MG63 (cell line): ENCODE results near the gene RPAP2. TPM values are rescaled to one million over a fixed set of nuclear protein-coding genes. Genes with fewer than 3 reads are reported as not detected.
"Not testable (repeated sequence)": the region's sequence is repeated elsewhere in the genome, so short reads cannot be mapped to it uniquely, and the experiment has no call there.

Experiments
- DNase-seq: peaks from one replicate; pipeline ENCODE4 v3.0.0-alpha.2; 2020
- H3K27me3 ChIP-seq: fragments of 250-450 bp; sonication (Bioruptor Pico); 2 replicates; pipeline ENCODE4 v1.5.1; 2020; ENCODE audit warnings: mild to moderate bottlenecking, moderate library complexity
- H3K36me3 ChIP-seq: fragments of 250-450 bp; sonication (Bioruptor Pico); 2 replicates; pipeline ENCODE4 v1.5.1; 2020; ENCODE audit warnings: mild to moderate bottlenecking, moderate library complexity
- H3K4me3 ChIP-seq: fragments of 250-450 bp; sonication (Bioruptor Pico); 2 replicates; pipeline ENCODE4 v1.5.1; 2020; ENCODE audit warnings: mild to moderate bottlenecking, moderate library complexity
- H3K9me3 ChIP-seq: fragments of 250-450 bp; sonication (Bioruptor Pico); 2 replicates; pipeline ENCODE4 v1.5.1; 2020; ENCODE audit warnings: mild to moderate bottlenecking, moderate library complexity
- total RNA-seq: library from RNA; depleted of rRNA; stranded (reverse); fragments of >200 nt; shearing (Covaris generic); gene quantifications from 2 replicates; pipeline ENCODE4 v1.2.3, GENCODE V29; 2014; ENCODE audit warnings: low replicate concordance; rRNA removed

The RPAP2 gene
- 14.8 and 60.3 TPM in 2 replicates for total RNA-seq

DNA sequence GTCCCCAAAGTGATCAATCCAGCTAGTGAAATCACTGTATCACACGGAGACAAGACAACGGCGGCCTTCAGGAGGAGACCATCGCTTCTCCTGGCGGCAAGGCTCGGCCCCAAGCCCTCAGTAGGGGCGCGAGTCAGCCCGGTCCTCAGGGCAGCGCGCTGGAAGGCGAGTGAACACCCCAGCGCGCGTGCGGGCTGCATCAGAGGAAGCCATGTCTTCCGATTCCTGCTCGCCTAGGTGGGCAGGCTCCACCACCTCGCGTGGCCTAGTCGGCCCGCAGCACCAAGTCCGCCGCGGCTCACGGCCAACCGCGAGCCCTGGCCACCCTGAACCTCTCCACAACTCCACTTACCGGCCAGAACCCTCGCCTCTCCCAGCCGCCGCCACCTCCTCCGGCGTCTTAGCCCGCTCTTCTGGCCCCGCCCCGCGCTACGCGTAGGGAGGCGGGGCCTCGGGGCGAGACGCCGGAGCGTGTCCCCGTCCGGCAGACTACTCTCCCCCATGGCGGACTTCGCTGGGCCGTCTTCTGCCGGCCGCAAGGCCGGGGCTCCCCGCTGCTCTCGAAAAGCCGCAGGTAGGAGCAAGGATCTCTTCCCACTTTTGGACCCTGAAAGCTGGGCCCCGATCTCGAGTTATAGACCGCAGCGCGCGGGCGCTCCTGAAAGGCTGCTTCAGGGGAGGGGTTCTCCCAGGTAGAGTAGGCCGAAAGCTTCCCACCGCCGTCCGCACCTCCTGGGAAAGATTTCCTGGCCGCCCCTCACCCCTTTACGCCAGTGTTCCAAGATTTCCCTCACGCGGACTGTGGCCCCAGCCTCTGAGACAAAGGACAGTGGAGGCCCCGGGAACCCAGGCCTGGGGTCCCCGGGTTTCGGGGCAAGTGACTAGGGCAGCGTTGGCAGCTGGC, at the start of gene RPAP2, which contains the start of gene GLMN:
RPAP2 (plus strand) TSS at position 487 of the 904 bp plus-strand sequence; CDS start at position 502, 15 bp downstream.
GLMN (minus strand) TSS at position 415 of the 904 bp plus-strand sequence. CDS start 988 bp downstream, outside the sequence.
- Histone ChIP-seq H3K36me3 (peaks cover 24% of the 10 kb centered on the region), H3K9me3 (no peaks in the 10 kb centered on the region)
- DNase-seq: peak; percentile 85

DNA sequence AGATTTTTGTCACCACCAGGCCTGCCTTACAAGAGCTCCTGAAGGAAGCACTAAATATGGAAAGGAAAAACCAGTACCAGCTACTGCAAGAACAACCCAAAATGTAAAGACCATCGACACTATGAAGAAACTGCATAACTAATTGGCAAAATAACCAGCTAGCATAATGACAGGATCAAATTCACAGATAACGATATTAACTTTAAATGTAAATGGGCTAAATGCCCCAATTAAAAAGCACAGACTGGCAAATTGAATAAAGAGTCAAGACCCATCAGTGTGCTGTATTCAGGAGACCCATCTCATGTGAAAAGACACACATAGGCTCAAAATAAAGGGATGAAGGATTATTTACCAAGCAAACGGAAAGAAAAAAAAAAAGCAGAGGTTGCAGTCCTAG, 44.1 kb upstream of the RPAP2 start:
- not testable (repeated sequence) for H3K4me3 ChIP-seq, H3K27me3 ChIP-seq, DNase-seq, H3K9me3 ChIP-seq
- H3K36me3 ChIP-seq: peaks cover 29% of the 10 kb centered on the region

More for the DNA sequence above, at the start of gene RPAP2, which contains the start of gene GLMN:
- H3K4me3 ChIP-seq: peak within 1 kb of the TSS; percentile 83
- no peaks in the 10 kb centered on the region for H3K27me3 ChIP-seq

DNA sequence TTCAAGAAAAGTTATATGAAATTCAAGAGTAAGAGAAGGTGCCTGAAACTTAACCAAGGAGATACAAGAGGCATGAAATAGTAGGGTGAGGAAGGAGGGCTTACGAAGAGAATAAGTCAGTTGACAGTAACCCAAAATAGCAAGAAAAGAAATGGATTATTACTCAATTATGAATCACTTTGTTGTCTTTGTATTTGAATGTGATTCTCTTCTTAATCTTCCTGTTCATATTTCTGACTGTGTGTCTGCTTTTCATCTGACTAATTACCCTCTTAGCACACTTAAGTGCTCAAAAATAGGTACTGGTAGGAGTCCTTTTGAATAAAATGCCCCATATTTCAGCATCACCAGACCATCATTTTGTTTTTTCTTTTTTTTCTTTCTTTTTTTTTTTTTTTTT, 39.5 kb upstream of the RPAP2 start:
- Histone ChIP-seq H3K4me3 (no peak overlapping the region), H3K9me3 (peaks cover 7% of the 10 kb centered on the region), H3K27me3 (no peaks in the 10 kb centered on the region), H3K36me3 (peaks cover 36% of the 10 kb centered on the region)
- DNase-seq: no peak

DNA sequence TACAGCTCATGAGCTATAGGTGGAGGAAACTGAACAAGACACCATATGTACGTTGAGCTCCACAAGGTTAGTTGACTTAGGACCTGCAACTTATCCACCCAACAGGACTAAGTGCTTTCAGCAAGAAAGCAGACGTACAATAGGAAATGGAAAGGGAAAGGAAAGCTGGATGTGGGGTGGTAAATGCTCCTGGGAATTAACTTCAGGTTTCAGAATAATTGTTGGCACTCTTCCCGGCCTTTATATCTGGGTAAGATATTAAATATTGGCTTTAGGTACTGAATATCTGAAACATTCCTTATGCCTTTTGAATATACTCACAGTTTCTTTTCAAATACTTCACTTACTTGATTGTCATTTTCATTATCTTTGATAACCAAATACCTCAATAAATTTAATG, 36.3 kb upstream of the RPAP2 start:
- Histone ChIP-seq H3K27me3 (no peaks in the 10 kb centered on the region), H3K36me3 (peaks cover 33% of the 10 kb centered on the region), H3K4me3 (no peak overlapping the region), H3K9me3 (no peaks in the 10 kb centered on the region; the same call in 1 of the 2 replicates)
- DNase-seq: no peak

DNA sequence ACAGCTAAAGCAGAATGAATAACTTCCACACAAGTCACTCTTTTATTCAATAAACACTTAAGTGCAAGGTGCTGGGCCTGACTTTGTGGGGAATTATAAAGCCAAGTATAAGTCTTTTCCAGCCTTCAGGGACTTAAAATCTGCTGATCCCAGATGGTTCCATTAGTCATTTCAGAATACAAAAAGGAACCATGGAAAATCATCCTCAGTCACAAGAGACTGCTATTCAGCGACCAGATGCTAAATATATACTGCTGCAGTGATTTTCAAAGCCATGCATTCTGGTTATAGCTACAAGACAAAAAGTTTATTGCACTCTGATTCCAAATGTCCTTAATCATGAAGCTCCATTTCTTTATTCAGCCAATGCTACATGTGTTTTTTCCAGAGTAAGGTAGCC, 25.8 kb upstream of the RPAP2 start:
- peaks cover 2% of the 10 kb centered on the region; the same call in 1 of the 2 replicates for H3K9me3 ChIP-seq
- H3K36me3 ChIP-seq: peaks cover 39% of the 10 kb centered on the region
- no peak for DNase-seq
- H3K27me3 ChIP-seq: no peaks in the 10 kb centered on the region
- no peak overlapping the region for H3K4me3 ChIP-seq

DNA sequence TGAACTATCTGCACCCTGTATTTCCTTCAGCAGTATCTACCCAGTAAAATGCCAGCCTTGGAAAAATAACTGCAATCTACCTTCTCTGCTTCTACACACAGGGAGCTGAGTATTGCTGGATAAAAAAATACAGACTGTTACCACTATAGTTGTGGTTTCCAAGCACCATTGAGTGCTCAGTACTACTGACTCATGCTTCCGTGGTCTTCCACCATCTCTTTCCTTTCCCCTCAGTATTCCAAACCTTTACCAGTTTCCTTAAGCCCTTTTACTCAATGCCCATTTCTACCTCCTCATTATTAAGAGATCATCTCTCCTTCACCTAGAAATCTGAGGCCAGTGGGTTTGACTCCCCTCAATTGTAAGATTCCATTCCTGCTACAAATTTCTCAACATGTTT, 23.9 kb upstream of the RPAP2 start:
- no peaks in the 10 kb centered on the region for H3K27me3 ChIP-seq
- H3K4me3 ChIP-seq: no peak overlapping the region
- no peak for DNase-seq

DNA sequence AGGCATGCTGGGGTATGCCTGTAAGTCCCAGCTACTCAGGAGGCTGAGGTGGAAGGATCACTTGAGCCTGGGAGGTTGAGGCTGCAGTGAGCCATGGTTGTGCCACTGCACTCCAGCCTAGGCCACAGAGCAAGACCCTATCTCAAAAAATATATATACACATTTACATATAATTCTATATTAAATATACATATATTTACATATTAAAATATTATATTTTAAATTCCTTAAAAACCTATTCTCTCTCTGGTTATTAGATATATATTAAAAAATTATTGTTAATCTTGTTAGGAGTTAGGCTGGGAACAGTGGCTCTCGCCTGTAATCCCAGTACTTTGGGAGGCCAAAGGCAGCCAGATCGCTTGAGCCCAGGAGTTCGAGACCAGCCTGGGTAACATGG, 22.8 kb upstream of the RPAP2 start:
- no peak for DNase-seq
- Histone ChIP-seq H3K36me3 (peaks cover 33% of the 10 kb centered on the region), H3K9me3 (peaks cover 2% of the 10 kb centered on the region; the same call in 1 of the 2 replicates), H3K27me3 (no peaks in the 10 kb centered on the region), H3K4me3 (no peak overlapping the region)

More for the DNA sequence above, 23.9 kb upstream of the RPAP2 start:
- Histone ChIP-seq H3K36me3 (peaks cover 33% of the 10 kb centered on the region), H3K9me3 (peaks cover 2% of the 10 kb centered on the region; the same call in 1 of the 2 replicates)

DNA sequence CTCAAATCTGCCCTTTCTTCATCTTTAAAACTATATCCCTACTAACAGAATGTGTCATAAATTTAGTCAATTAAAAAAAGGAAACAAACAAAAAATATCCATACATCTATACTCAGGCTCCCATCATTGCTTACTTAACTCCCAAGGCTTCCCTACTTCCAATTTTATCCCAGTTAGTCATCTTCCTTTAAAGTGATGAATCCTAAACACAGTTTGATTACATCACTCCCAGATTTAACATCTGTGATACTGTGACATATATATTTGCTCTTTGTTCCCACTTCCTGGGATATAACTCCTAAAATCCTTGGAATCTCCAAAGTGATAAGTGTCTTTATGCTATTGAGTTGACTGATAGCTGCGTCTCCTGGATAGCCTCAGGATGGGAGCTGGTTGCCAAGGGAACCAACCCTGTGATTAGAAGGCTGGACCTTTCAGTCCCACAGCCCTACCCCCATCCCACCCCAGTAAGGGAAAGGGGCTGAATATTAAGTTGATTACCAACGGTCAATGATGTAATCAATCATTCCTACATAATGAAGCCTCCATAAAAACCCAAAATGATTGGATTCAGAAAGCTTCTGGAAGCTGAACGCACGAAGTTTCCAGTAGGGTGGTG, 21.6 kb upstream of the RPAP2 start:
- peaks cover under 1% of the 10 kb centered on the region; the same call in 1 of the 2 replicates for H3K9me3 ChIP-seq
- no peaks in the 10 kb centered on the region for H3K27me3 ChIP-seq
- no peak overlapping the region for H3K4me3 ChIP-seq
- no peak for DNase-seq
- H3K36me3 ChIP-seq: peaks cover 37% of the 10 kb centered on the region

DNA sequence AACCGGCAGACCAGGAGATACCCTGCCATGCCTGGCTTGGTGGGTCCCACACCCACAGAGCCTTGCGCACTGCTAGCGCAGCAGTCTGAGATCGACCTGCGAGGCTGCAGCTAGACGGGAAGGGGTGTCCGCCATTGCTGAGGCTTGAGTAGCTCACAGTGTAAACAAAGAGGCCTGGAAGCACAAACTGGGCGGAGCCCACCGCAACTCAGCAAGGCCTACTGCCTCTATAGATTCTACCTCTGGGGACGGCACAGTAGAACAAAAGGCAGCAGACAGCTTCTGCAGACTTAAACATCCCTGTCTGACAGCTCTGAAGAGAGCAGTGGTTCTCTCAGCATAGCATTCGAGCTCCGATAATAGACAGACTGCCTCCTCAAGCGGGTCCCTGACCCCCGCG, 19.1 kb upstream of the RPAP2 start:
- H3K36me3 ChIP-seq: peaks cover 30% of the 10 kb centered on the region
- not testable (repeated sequence) for H3K9me3 ChIP-seq, H3K27me3 ChIP-seq, DNase-seq, H3K4me3 ChIP-seq

DNA sequence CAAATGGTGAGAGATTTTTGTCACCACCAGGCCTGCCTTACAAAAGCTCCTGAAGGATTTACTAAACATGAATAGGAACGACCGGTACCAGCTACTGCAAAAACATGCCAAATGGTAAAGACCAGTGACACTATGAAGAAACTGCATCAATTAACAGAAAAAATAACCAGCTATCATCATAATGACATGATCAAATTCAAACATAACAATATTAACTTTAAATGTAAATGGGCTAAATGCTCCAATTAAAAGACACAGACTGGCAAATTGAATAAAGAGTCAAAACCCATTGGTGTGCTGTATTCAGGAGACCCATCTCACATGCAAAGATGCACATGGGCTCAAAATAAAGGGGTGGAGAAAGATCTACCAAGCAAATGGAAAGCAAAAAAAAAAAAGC, 17.4 kb upstream of the RPAP2 start:
- not testable (repeated sequence) for H3K27me3 ChIP-seq, DNase-seq, H3K9me3 ChIP-seq, H3K4me3 ChIP-seq
- H3K36me3 ChIP-seq: peaks cover 28% of the 10 kb centered on the region

DNA sequence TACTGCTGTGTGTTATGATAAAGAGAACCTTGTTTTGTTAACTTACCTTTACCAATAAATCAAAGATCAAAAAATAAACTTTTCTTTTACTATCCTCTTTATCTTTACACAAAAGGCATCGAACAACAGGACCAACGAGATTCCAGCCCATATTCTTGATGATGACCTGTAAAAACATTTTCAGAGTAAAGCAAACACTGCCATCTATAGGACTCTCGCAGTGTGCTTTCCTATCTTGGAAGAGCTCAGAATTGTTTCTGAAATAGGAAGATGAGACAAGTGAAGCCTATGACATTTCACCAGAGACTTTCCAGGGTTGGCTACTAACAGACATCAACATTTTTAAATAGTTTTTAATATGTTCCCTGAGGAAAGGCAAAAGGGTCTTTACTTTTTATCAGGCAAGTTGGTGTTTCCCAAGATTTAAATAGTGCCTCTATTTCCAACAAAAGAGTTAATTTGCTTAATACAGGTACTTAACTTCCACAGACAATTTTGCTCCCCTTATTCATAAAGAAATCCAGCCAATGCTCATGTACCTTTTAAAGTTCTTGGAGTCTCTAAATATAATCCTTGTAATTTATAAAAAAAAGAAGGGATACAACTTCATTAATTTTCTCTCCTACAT, 7.4 kb upstream of the RPAP2 start:
- Histone ChIP-seq H3K36me3 (peaks cover 36% of the 10 kb centered on the region), H3K4me3 (no peak overlapping the region), H3K9me3 (no peaks in the 10 kb centered on the region), H3K27me3 (no peaks in the 10 kb centered on the region)
- no peak for DNase-seq

DNA sequence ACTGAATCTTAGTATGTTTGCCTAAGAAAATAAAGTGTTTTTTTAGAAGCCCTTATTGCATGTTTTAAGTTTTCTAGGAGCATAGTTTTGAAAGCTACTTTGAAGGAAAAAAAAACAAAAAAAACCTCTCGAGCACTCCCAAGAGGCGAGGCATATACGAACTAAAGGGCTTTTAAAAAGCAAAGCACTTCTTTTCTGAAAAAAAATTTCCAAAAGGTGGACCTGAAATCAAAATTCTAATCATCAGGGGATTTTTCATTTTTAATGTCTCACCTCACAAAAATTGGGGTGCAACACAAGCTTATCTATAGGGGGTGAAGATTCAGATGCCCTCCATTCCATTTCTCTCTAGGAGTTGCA, 666 bp upstream of the RPAP2 start:
- DNase-seq: no peak

DNA sequence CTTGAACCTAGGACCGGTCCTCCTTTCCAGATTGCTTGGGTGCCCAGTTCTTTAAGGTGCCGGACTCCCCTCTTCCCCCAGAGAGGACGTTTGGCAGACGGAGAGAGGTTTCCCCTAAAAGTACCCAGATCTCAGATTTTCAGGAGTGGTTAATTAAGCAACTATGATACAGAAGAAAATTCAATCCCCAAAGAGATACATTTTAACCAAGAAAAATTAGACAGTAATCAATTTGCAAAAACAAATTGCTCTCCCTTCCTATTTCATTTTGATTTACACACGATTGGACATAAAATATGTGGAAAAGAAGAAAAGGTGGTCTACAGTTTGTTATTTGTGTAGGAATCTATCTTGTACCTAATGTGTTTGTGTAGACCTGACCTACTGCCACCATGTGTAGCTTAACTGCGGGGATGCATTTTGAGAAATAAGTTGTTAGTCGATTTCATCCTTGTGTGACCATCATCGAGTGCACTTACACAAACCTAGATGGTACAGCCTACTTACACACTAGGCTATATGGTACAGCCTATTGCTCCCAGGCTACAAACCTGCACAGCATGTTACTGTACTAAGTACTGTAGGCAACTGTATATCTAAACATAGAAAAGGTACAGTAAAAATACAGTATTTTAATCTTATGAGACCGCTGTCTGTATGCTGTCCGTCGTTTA, 755 bp downstream of the RPAP2 start:
- DNase-seq: no peak
- Histone ChIP-seq H3K36me3 (peaks cover 32% of the 10 kb centered on the region), H3K4me3 (peak overlapping the region; percentile 83), H3K9me3 (no peaks in the 10 kb centered on the region), H3K27me3 (no peaks in the 10 kb centered on the region)

More for the DNA sequence above, 666 bp upstream of the RPAP2 start:
- H3K4me3 ChIP-seq: peak overlapping the region; percentile 83
- no peaks in the 10 kb centered on the region for H3K9me3 ChIP-seq
- H3K36me3 ChIP-seq: peaks cover 21% of the 10 kb centered on the region
- H3K27me3 ChIP-seq: no peaks in the 10 kb centered on the region

DNA sequence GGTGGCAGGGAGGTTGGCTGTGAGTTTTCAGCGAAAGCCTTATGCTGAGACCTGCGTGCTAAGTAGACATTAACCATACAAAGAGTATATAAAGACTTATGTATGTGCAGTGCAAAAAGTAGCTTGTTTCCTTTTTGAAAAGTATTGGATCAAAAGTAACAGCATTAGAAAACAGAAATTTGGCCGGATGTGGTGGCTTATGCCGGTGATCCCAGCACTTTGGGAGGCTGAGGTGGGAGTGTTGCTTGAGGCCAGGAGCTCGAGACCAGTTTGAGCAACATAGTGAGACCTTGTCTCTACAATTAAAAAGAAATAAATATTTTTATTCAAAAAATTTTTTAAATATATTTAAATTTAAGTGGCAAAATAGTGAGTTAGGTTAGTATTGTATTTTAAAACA, 2.2 kb downstream of the RPAP2 start:
- no peak for DNase-seq
- Histone ChIP-seq H3K36me3 (peaks cover 36% of the 10 kb centered on the region), H3K4me3 (no peak overlapping the region), H3K9me3 (no peaks in the 10 kb centered on the region), H3K27me3 (no peaks in the 10 kb centered on the region)

DNA sequence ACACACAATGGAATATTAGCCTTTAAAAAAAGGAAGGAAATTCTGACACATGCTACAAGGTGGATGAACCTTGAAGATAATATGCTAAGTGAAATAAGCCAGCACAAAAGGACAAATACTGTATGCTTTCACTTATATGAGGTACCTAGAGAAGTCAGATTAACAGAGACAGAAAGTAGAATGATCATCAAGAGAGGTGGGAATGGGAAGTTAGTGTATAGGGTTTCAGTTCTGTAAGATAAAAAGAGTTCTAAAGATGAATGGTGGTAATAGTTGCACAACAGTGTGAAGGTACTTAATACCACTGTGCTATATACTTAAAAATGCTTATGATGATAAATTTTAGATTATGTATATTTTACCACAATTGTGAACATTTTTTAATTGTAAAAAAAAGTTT, 7.2 kb downstream of the RPAP2 start:
- DNase-seq: no peak
- no peaks in the 10 kb centered on the region for H3K27me3 ChIP-seq
- H3K36me3 ChIP-seq: peaks cover 38% of the 10 kb centered on the region
- H3K4me3 ChIP-seq: no peak overlapping the region
- H3K9me3 ChIP-seq: no peaks in the 10 kb centered on the region

DNA sequence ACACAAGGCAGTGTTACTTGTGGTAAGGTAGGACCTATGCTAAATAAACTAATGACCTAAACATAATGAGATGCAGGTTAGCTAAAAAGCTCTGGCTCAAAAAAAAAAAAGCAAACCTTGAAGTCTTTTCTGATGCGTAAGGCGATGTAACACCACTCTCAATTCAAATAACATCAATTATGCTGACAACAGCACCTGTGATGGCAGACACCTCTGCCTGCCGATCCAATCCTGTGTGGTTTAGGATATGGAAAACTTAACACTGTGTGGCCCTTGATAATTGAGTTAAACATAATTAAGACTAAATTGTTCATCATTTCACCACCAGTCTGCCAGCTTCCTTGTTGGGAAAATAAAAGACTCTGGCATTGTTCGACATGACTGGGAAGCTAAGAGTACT, 9.1 kb downstream of the RPAP2 start:
- Histone ChIP-seq H3K4me3 (no peak overlapping the region), H3K27me3 (no peaks in the 10 kb centered on the region), H3K9me3 (no peaks in the 10 kb centered on the region), H3K36me3 (peaks cover 37% of the 10 kb centered on the region)
- DNase-seq: no peak
